GM23338 (cell line): Measurements from ENCODE around the gene UVRAG.

Experiments used
- CREB1 ChIP-seq: fragments of 250-450 bp; sonication (Bioruptor Pico); IDR thresholded peaks from 2 replicates; pipeline ENCODE4 v1.5.0; 2020; ENCODE audit warnings: low read depth, mild to moderate bottlenecking, moderate library complexity
- CTCF ChIP-seq, 2 experiments: fragments of 200-600 bp in 1 of 2; sonication (generic) in 1 of 2; conservative IDR thresholded peaks; 2 replicates each; pipeline versions ENCODE4 v1.5.1 to v1.6.1; 2016 to 2017; ENCODE audit warnings: antibody characterized with exemption in 2 of 2, low read depth in 2 of 2, mild to moderate bottlenecking in 2 of 2, moderate library complexity in 1 of 2
- EZH2 ChIP-seq: fragments of 200-600 bp; sonication (generic); IDR thresholded peaks from one replicate; pipeline ENCODE4 v1.8.0; 2017; ENCODE audit warnings: antibody characterized with exemption, mild to moderate bottlenecking, low read depth; ENCODE audit not compliant: unreplicated experiment
- EZH2phosphoT487 ChIP-seq: fragments of 200-600 bp; sonication (generic); IDR thresholded peaks from one replicate; pipeline ENCODE4 v1.8.1; 2018; ENCODE audit warnings: antibody characterized with exemption; ENCODE audit not compliant: unreplicated experiment
- JUNB ChIP-seq: IDR thresholded peaks from one replicate; pipeline ENCODE4 v1.6.1; 2016; ENCODE audit warnings: antibody characterized with exemption; ENCODE audit not compliant: unreplicated experiment
- POLR2AphosphoS5 ChIP-seq: IDR thresholded peaks from 2 replicates; pipeline ENCODE4 v1.6.1; 2016; ENCODE audit warnings: antibody characterized with exemption, low read depth
- REST ChIP-seq: IDR thresholded peaks from one replicate; pipeline ENCODE4 v1.6.1; 2018; ENCODE audit warnings: antibody characterized with exemption; ENCODE audit not compliant: unreplicated experiment
- STAT1 ChIP-seq: IDR thresholded peaks from one replicate; pipeline ENCODE4 v1.6.1; 2016; ENCODE audit warnings: antibody characterized with exemption; ENCODE audit not compliant: unreplicated experiment

GRCh38 chr11:75919525-75919924 is 104.5 kb downstream of the UVRAG start:
- TF ChIP-seq CTCF (conservative IDR thresholded peaks at IDR 0.05; ENCODE audit: low read depth in 2 of 2) = no peak
- no peak for TF ChIP-seq EZH2
- no peak for TF ChIP-seq REST
- TF ChIP-seq STAT1 = no peak
- TF ChIP-seq JUNB = no peak
- no peak for TF ChIP-seq POLR2AphosphoS5
- no peak for TF ChIP-seq EZH2phosphoT487
- no peak for TF ChIP-seq CREB1 (CRISPR knock-in tag)
